OCI-M2 (cell line): ENCODE measurements around the gene TRIM33.

Source experiments
- DNase-seq: peaks from one replicate; lab custom pipeline; 2025; ENCODE audit not compliant: unreplicated experiment; lab: John Stamatoyannopoulos, UW

The TRIM33 gene

GRCh38 chr1:114511032-114511785, at the start of gene TRIM33:
Gene TRIM33 (minus strand): TSS chr1:114511203. CDS start chr1:114511076, 127 bp downstream.
- no peak for DNase-seq

DNA sequence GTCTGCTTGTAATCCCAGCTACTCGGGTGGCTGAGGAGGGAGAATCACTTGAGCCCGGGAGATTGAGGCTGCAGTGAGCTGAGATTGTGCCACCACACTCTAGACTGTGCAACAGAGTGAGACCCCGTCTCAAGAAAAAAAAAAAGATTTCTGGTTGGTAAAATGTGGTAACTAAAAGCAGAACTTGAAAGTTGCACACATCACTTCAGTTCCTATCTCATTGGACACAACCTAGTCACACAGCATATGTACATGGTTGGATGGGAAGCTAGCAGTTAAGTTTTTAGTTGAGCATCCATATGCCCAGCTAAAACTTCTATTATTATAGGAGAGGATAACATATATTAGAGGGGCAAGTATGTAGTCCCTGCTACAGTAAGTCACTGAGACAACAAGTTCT, 48.4 kb upstream of the TRIM33 start:
- no peak for DNase-seq

DNA sequence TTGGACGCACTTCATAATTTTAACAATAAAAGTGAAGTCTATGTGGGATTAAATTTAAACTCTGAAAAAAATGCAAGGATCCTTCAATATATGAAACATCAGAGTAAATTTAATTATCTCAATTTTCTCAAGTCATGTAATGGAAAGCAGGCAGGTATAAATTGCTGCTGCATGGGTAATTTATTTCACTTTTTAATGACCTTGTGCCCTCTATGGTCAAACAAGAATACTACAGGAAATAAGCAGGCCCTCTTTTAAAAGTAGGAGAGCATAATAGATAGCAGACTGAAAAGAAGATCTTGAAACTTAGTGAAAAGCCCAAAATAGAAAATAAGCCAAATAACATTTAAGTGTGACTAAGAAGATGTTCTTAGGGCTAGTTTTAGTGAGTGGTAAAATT, 47.5 kb upstream of the TRIM33 start:
- no peak for DNase-seq

- no peak for DNase-seq
Measured at GRCh38 chr1:114554577-114554976, 43.6 kb upstream of the TRIM33 start.

GRCh38 chr1:114552106-114552639, 41.2 kb upstream of the TRIM33 start:
- no peak for DNase-seq

GRCh38 chr1:114551400-114551799, 40.4 kb upstream of the TRIM33 start:
- DNase-seq = no peak

- DNase-seq = no peak
Measured at GRCh38 chr1:114550336-114550735, 39.3 kb upstream of the TRIM33 start.

GRCh38 chr1:114549137-114549536, 38.1 kb upstream of the TRIM33 start:
- DNase-seq = no peak

GRCh38 chr1:114547076-114547475, 36.1 kb upstream of the TRIM33 start:
- DNase-seq = no peak

GRCh38 chr1:114545796-114546195, 34.8 kb upstream of the TRIM33 start:
- DNase-seq = no peak

DNA sequence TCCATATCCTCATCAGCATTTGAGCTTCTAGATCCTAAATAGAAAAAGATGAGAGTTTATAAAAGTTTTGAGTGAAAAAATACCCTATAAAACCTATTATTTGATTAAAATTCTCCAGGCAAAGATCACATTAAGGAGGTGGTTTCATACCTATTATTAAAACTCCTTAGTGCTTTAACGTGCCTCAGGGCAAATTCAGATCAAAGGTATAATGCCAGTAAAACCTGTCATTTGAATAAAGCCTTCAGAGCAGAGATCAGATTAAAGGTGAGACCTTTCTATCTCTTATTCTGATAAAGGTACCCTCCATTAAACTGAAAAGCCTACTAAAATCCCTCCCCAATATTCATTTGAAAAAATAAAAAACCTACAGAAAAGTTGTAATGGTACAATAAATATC, 34.3 kb upstream of the TRIM33 start:
- no peak for DNase-seq

GRCh38 chr1:114540821-114541220, 29.8 kb upstream of the TRIM33 start:
- no peak for DNase-seq

GRCh38 chr1:114540272-114540671, 29.3 kb upstream of the TRIM33 start:
- no peak for DNase-seq

DNA sequence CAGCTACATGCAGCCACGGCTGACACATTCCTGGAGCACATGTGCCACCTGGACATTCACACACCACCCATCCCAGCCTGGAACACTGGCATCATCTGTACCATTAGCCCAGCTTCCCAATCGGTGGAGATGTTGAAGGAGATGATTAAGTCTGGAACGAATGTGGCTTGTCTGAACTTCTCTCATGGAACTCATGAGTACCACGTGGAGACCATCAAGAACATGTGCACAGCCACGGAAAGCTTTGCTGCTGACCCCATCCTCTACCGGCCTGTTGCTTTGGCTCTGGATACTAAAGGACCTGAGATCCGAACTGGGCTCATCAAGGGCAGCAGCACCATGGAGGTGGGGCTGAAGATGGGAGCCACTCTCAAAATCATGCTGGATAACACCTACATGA, 25.0 kb upstream of the TRIM33 start:
- no peak for DNase-seq

- no peak for DNase-seq
Measured at GRCh38 chr1:114535401-114535800, 24.4 kb upstream of the TRIM33 start.

DNA sequence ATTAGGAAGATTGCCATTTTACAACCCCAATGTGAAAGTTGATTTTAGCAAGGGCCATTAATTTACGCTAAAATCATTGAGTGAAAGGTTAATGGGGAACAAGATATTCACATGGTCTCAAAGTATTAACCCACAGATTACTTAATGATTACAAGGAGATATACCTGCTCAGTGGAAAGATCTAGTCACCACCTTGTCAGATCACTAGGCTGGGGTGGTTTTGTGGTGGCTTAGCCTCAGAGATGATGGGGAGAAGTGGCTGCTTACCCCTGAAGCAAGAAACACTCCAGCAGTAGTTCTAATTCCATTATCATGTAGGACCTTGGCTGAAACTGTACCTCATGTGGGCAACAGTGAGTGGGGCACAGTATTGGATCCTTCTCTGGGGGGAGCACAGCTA, 20.1 kb upstream of the TRIM33 start:
- DNase-seq = no peak

- no peak for DNase-seq
Measured at GRCh38 chr1:114530224-114530623, 19.2 kb upstream of the TRIM33 start.

DNA sequence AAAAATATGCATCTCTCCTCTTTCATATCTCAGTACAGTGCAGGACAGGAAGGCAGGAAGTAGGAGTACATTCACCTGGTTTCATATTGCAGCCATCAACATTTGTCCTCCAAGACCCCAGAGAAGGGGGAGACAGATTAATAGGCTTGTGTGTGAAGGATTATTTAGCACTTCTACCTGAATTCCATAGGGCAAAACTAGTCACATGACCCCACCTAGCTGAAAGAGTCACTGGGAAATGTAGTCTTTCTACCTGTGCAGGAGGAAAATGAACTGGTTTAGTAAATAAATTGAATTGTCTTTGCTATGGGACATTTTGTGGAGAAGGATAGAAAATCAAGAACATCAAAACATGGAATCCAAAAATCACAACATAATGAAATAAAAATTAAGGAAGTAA, 13.9 kb upstream of the TRIM33 start:
- no peak for DNase-seq

GRCh38 chr1:114522264-114522575, 11.2 kb upstream of the TRIM33 start:
- DNase-seq = no peak

GRCh38 chr1:114521396-114522263, 10.6 kb upstream of the TRIM33 start:
- no peak for DNase-seq

DNA sequence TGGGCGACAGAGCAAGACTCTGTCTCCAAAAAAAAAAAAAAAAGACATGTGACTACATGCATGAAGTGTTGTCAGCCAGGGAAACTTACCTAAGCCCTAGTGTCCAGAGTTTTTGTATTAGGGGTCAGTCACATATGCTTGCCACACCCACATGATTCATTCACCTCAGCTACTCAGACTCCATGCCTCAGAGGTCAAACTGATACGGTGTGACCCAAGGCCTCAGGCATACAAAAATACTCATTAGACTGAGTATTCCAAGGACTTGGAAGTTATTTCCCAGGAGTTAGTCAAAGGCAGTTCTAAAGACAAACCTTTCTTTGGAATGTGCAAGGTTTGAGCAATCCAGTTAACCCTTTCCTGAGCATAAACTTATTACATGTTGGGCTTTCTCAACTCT, 6.3 kb upstream of the TRIM33 start:
- no peak for DNase-seq

DNA sequence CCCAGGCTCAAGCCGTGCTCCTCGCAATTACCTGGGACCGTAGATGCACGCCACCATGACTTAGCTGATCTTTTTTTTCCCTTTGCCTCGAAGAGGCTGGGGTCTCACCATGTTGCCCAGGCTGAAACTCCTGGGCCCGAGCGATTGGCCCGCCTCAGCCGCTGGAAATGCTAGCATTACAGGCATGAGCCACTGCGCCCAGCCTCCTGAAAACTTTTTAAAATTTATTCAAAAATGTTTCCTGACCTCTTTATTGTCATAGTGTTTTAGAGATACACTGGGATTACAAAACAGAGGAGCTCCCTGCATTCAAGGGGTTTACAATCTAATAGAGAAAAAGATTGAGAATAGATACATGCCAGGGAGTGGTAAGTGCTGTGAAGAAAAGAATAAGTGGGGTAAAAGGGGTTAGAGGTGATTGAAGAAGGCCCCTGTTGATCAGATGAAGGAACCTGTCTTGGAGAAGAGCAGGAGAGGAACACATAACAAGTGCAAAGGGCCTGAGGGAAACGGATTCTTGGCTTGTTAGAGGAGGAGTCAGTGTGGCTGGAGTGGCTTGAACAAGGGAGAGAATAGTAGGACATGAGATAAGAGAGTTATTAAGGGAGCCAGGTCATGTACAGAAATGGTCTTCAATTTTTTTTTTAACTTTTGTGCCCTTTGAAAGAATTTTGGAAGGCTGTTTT, 1.7 kb upstream of the TRIM33 start:
- DNase-seq = no peak
